Neural cell (in vitro differentiated cells): ENCODE results near the gene TBC1D14.

Experiments
- EP300 ChIP-seq: fragments of 450-650 bp; conservative IDR thresholded peaks from 2 replicates; pipeline ENCODE4 v1.6.1; 2014; ENCODE audit warnings: antibody characterized with exemption, mild to moderate bottlenecking, moderate library complexity; ENCODE audit not compliant: poor library complexity, severe bottlenecking
- POLR2AphosphoS5 ChIP-seq: IDR thresholded peaks from 2 replicates; pipeline ENCODE4 v1.6.1; 2012
- RAD21 ChIP-seq: fragments of 450-650 bp; conservative IDR thresholded peaks from 2 replicates; pipeline ENCODE4 v1.6.1; 2014; ENCODE audit warnings: antibody characterized with exemption, mild to moderate bottlenecking, moderate library complexity

DNA sequence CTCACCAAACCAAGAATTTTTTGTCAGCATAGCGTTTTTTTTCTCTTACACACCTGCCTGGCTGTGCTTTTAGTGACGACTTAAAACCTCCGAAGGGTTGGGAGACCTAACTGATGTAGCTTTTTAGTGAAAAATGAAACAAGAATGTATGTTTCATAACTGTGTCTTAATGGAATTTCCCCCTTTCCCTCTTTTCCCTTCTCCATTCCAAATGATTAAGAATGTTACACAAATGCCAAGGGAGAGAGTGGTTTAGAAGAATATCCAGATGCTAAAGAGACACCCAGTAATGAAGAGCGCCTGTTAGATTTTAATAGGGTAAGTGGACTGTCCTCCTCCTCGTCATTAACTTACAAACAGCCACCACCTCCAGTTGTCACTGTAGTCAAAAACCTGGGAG is 33.2 kb upstream of the TBC1D14 start:
- TF ChIP-seq EP300 (no peak), POLR2AphosphoS5 (no peak), RAD21 (no peak)
